HepG2 (cell line): ENCODE data around the gene CCT8. TPM values are rescaled to one million over a fixed set of nuclear protein-coding genes. Genes with fewer than 3 reads are reported as not detected.

Experiments used
- CHD2 ChIP-seq: IDR thresholded peaks from 2 replicates; pipeline ENCODE4 v1.6.1; 2011; ENCODE audit warnings: low read depth, low read length, improper control_type of control experiment
- DR1 ChIP-seq: sonication (generic); formaldehyde crosslinking; IDR thresholded peaks from 2 replicates; pipeline ENCODE4 v1.8.0; 2021; ENCODE audit warnings: mild to moderate bottlenecking, missing genetic modification reagents, inconsistent platforms
- FOXO4 ChIP-seq: sonication (generic); formaldehyde crosslinking; conservative IDR thresholded peaks from 2 replicates; pipeline ENCODE4 v1.8.1; 2023; ENCODE audit warnings: missing genetic modification reagents
- GFI1 ChIP-seq: sonication (generic); formaldehyde crosslinking; IDR thresholded peaks from 2 replicates; pipeline ENCODE4 v1.5.0; 2020; ENCODE audit warnings: missing genetic modification reagents, mild to moderate bottlenecking, borderline replicate concordance
- HDAC2 ChIP-seq: sonication (generic); formaldehyde crosslinking; IDR thresholded peaks from 2 replicates; pipeline ENCODE4 v1.4.0; 2020; ENCODE audit warnings: missing genetic modification reagents
- PHB2 ChIP-seq: fragments of 450-650 bp; IDR thresholded peaks from 2 replicates; pipeline ENCODE4 v1.6.1; 2018; ENCODE audit not compliant: partially characterized antibody
- SMAD3 ChIP-seq: sonication (generic); formaldehyde crosslinking; IDR thresholded peaks from 2 replicates; pipeline ENCODE4 v1.4.0; 2020; ENCODE audit warnings: missing genetic modification reagents
- SP140L ChIP-seq: sonication (generic); formaldehyde crosslinking; IDR thresholded peaks from 2 replicates; pipeline ENCODE4 v1.4.0; 2020; ENCODE audit warnings: missing genetic modification reagents, borderline replicate concordance
- THAP9 ChIP-seq: sonication (generic); formaldehyde crosslinking; IDR thresholded peaks from 2 replicates; pipeline ENCODE4; 2020; ENCODE audit warnings: missing genetic modification reagents, mild to moderate bottlenecking, borderline replicate concordance
- TIGD3 ChIP-seq: sonication (generic); formaldehyde crosslinking; IDR thresholded peaks from 2 replicates; pipeline ENCODE4 v1.5.1; 2020; ENCODE audit warnings: mild to moderate bottlenecking, missing genetic modification reagents, borderline replicate concordance
- ZMYM4 ChIP-seq: sonication (generic); formaldehyde crosslinking; IDR thresholded peaks from 2 replicates; pipeline ENCODE4 v1.8.1; 2023; ENCODE audit warnings: mild to moderate bottlenecking, missing genetic modification reagents
- ZNF12 ChIP-seq: sonication (generic); formaldehyde crosslinking; IDR thresholded peaks from 2 replicates; pipeline ENCODE4 v1.5.0; 2020; ENCODE audit warnings: missing genetic modification reagents
- ZNF207 ChIP-seq: fragments of 450-650 bp; IDR thresholded peaks from 2 replicates; pipeline ENCODE4 v1.6.1; 2016; ENCODE audit warnings: antibody characterized with exemption, borderline replicate concordance
- ZNF256 ChIP-seq: sonication (generic); formaldehyde crosslinking; conservative IDR thresholded peaks from 2 replicates; pipeline ENCODE4 v1.4.0; 2020; ENCODE audit warnings: missing genetic modification reagents
- ZNF343 ChIP-seq: sonication (generic); formaldehyde crosslinking; IDR thresholded peaks from 2 replicates; pipeline ENCODE4 v1.4.0; 2020; ENCODE audit warnings: mild to moderate bottlenecking, missing genetic modification reagents
- ZNF446 ChIP-seq: sonication (generic); formaldehyde crosslinking; IDR thresholded peaks from 2 replicates; pipeline ENCODE4 v1.5.0; 2020; ENCODE audit warnings: mild to moderate bottlenecking, missing genetic modification reagents
- ZNF841 ChIP-seq: sonication (generic); formaldehyde crosslinking; IDR thresholded peaks from 2 replicates; pipeline ENCODE4 v1.8.1; 2023; ENCODE audit warnings: missing genetic modification reagents, borderline replicate concordance
- polyA plus RNA-seq, 8 experiments: library from polyadenylated mRNA; depleted of rRNA in 3 of 8; stranded (reverse) in 7 of 8; unstranded in 1 of 8; fragments of >200 nt; fragmentation: Illumina TruSeq in 4 of 8; extraction: Trizol in 4 of 8; gene quantifications; 2 replicates each; pipeline versions ENCODE4 v1.2.1 to v1.2.3, GENCODE V29; 2011 to 2016; ENCODE audit warnings: low read depth in 4 of 8, missing spikeins in 1 of 8, mixed read lengths in 1 of 8; ENCODE audit not compliant: insufficient read depth in 1 of 8
- total RNA-seq, 5 experiments: library from RNA; depleted of rRNA; stranded (reverse); fragments of >200 nt; fragmentation: Illumina TruSeq; extraction: Trizol; gene quantifications; 2 replicates each; pipeline ENCODE4 v1.2.3, GENCODE V29; 2016; ENCODE audit warnings: low read depth in 1 of 5
- TF ChIP-seq, protein P1 (sequence below): sonication (generic); formaldehyde crosslinking; IDR thresholded peaks from 2 replicates; pipeline ENCODE4 v1.5.0; 2020; ENCODE audit warnings: mild to moderate bottlenecking, missing genetic modification reagents
- TF ChIP-seq, protein P2 (sequence below): IDR thresholded peaks from 2 replicates; pipeline ENCODE4 v1.6.1; 2016; ENCODE audit warnings: missing biosample characterization, missing genetic modification reagents, low read depth

CCT8 gene
- total and polyA plus RNA-seq, 2 of the 13 experiments (the other 11 are each of a cell fraction or from before 2014, with no cell fraction given) = 127 to 325 TPM

DNA sequence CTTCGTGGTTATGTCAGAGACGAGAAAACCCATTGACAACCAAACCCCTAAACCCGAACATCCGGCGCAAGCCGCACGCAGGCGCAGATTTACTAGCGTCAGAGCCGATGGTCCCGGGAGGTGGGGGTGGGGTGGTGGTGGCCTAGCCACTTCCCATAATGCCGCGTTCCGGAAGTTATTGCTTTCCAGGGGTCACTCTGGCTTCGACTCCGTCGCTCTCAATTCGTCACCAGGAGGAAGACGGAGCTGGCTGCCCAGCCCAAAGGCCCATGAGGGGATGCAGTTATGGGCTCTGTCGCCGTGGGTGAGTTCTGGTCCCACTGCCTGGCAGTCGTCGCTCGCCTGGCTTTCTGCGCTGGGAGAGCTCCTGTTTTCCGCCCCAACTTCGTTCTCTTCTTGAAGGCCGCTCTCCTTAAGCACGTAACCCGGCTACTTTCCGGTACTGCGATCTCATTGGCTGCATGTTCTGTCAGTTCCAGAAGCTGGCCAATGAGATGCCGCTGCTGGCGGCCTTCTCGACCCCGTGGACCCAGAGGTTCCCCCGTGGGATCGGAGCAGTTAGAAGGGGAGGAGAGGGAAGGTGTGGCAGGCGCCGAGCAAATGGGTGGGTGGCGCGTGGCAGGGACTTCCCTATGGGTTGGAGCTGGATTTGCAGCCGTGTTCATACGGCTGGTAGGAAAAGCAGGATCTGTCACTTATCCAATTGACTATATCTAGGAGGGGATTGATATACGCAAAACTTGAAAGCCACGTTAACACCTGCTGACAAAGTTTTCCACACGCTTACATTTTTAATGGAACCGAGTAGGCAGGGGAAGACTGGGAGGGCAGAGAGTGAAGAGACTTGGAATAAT lies 48.7 kb downstream of the CCT8 start, which contains the start of gene USP16 (continued):
- TF ChIP-seq FOXO4 = no peak
- TF ChIP-seq GFI1 = no peak; the same call in 1 of the 2 replicates
- TF ChIP-seq ZNF207 = no peak
- peak; percentile 38; the same call in 1 of the 2 replicates for TF ChIP-seq CHD2
- TF ChIP-seq ZNF256 (CRISPR knock-in tag) = no peak; the same call in 1 of the 2 replicates
- peak; percentile 88 for TF ChIP-seq ZMYM4
- no peak for TF ChIP-seq ZNF446 (CRISPR knock-in tag)
- TF ChIP-seq SP140L (CRISPR knock-in tag) = no peak
- no peak for TF ChIP-seq ZNF12
- 0 out of 2 replicates have a peak, but pooled peaks have one; percentile 59 for TF ChIP-seq ZNF343 (CRISPR knock-in tag)
- TF ChIP-seq, protein P1, sequence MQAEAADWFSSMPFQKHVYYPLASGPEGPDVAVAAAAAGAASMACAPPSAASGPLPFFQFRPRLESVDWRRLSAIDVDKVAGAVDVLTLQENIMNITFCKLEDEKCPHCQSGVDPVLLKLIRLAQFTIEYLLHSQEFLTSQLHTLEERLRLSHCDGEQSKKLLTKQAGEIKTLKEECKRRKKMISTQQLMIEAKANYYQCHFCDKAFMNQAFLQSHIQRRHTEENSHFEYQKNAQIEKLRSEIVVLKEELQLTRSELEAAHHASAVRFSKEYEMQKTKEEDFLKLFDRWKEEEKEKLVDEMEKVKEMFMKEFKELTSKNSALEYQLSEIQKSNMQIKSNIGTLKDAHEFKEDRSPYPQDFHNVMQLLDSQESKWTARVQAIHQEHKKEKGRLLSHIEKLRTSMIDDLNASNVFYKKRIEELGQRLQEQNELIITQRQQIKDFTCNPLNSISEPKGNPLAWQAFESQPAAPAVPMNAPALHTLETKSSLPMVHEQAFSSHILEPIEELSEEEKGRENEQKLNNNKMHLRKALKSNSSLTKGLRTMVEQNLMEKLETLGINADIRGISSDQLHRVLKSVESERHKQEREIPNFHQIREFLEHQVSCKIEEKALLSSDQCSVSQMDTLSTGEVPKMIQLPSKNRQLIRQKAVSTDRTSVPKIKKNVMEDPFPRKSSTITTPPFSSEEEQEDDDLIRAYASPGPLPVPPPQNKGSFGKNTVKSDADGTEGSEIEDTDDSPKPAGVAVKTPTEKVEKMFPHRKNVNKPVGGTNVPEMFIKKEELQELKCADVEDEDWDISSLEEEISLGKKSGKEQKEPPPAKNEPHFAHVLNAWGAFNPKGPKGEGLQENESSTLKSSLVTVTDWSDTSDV (CRISPR knock-in tag) = no peak
- TF ChIP-seq TIGD3 (CRISPR knock-in tag) = no peak
- no peak for TF ChIP-seq ZNF841 (CRISPR knock-in tag)
- TF ChIP-seq THAP9 (CRISPR knock-in tag) = peak; percentile 75; the same call in 1 of the 2 replicates
- peak; percentile 50; the same call in 1 of the 2 replicates for TF ChIP-seq SMAD3 (CRISPR knock-in tag)
- TF ChIP-seq DR1 = peak; percentile 61; the same call in 1 of the 2 replicates
- peak; percentile 49; the same call in 1 of the 2 replicates for TF ChIP-seq HDAC2 (CRISPR knock-in tag)
- TF ChIP-seq PHB2 = no peak
- TF ChIP-seq, protein P2, sequence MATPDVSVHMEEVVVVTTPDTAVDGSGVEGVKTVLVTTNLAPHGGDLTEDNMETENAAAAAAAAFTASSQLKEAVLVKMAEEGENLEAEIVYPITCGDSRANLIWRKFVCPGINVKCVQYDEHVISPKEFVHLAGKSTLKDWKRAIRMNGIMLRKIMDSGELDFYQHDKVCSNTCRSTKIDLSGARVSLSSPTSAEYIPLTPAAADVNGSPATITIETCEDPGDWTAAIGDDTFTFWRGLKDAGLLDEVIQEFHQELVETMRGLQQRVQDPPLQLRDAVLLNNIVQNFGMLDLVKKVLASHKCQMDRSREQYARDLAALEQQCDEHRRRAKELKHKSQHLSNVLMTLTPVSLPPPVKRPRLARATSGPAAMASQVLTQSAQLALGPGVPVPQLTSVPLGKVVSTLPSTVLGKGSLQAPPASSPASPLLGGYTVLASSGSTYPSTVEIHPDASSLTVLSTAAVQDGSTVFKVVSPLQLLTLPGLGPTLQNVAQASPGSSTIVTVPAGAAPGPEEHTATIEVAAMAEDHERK = no peak
